Heart left ventricle (tissue), 13 donors: Measurements from ENCODE around the gene STT3B.

Source experiments
- CTCF ChIP-seq, 12 donors: fragments of 200-600 bp; sonication (generic) in 4 of 12; IDR thresholded peaks; one replicate each; pipeline versions ENCODE4 v1.5.0 to v1.8.0; 2018 to 2022; ENCODE audit warnings: antibody characterized with exemption in 12 of 12, mild to moderate bottlenecking in 5 of 12
- POLR2A ChIP-seq, 2 donors: fragments of 450-650 bp; IDR thresholded peaks; one replicate each; pipeline ENCODE4 v1.6.1; 2017; ENCODE audit warnings: antibody characterized with exemption in 2 of 2, mild to moderate bottlenecking in 2 of 2, moderate library complexity in 2 of 2
- donor health status: ischemic (EF 13 %, LVEDD 7.1; RV severe dilation, severe dysfunction).
- donor health status: DM: no; HTN: yes; CAD: no.
- donor health status: DM: no; HTN: no; CAD: no.
- donor health status: ischemic (EF 25% LVEDD 6.9; RV normal size, moderate dysfunction).
- donor health status: ischemic (EF 25% LVEDD 5.7; RV mildly dilated, moderate dysfunction).
- donor health status: ischemic (EF 35%, LVEDD 5.7; RV mildly dilated, moderate dysfunction).
- donor health status: nonischemic (EF 11% LVEDD 7.7; RV severe dilation, severe dysfunction).
- donor health status: DM: yes; HTN: yes; CAD: no.
- donor health status: PGD.
- donor health status: ischemic (EF 29% LVEDD 5.4; RV normal size, mild dysfunction).
- donor health status: nonischemic (EF 23%, LVEDD 6.1; RV moderate dilation, normal function).

DNA sequence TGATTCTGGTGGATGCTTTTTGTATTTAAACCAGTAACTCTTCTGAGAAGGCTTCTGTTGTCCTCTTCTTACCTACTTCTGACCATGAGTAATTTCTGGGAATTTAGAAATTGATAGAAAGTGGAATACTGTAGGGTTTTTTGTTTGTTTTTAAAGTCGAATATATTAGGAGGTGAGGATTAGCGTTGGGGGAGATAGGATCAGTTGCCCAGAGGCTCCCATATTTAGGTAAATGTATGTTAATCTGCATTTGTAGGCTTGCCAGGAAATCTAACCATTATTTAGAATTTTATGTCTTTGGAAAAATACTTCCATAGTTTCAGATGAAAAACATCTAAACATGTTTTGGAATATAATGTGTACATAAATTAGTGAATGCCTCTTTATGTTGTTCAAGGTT, 6.1 kb downstream of the STT3B start:
- TF ChIP-seq CTCF (IDR thresholded peaks at IDR 0.05) = peak in 1 of 12 donors; percentile 9
- TF ChIP-seq POLR2A (IDR thresholded peaks at IDR 0.05) = no peak
